NCI-H82 (cell line): ENCODE data around the gene U2AF2.
A peak's percentile ranks its signal among the peaks of the same experiment; 100 is the strongest.

Experiments
- DNase-seq: peaks from one replicate; lab custom pipeline; 2025; lab: John Stamatoyannopoulos, UW

U2AF2 gene

DNA sequence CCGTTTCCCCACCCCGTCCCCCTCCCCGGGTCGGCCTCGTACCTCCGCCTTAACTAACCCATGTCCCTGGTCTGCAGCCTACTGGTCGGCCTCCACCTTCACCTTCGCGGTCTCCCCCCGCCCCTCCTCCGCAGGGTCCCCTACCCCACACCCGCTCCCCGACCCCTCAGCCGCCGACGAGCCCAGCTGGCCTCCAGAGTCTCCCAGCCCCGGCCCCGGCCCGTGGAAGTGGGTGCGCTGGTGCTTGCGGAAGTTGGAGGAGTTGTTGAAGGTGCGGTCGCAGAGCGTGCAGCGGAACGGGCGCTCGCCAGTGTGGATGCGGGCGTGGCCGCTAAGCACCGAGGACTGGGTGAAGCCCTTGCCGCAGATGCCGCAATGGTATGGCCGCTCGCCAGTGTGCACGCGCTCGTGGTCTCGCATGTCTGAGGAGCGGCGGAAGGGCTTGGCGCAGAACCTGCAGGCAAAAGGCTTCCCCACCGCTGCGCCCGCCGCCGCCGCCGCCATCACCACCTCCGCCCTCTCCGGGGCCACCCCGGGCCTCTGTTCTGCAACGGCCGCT, 33.1 kb upstream of the U2AF2 start:
- DNase-seq = no peak

GRCh38 chr19:55622242-55622969, 32.4 kb upstream of the U2AF2 start:
- no peak for DNase-seq

GRCh38 chr19:55623130-55623529, 31.7 kb upstream of the U2AF2 start:
- no peak for DNase-seq

DNA sequence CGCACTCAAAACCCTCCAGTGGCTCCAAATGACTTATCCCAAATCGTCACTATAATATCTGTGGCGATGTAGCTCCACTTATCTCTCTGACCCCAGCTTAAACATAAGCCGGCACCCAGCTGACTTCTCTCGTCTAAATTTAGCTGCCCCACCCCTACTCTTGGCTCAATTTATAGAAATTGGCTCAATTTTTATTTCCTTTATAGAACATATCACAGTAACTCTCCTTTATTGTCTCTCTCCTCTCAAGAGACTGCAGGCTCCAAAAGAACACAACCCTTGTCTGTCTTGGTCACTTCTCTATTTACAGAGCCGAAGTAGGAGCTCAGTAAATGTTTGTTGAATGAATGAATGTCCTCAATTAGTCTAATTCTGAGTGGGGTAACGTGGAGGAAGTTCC, 31.3 kb upstream of the U2AF2 start:
- DNase-seq = no peak

- DNase-seq = peak; percentile 97
Measured at GRCh38 chr19:55624109-55625003, 30.5 kb upstream of the U2AF2 start, which contains the start of gene ZNF784. TSS of gene ZNF784 (minus strand) at chr19:55624566. CDS start at chr19:55624561, 5 bp downstream.

DNA sequence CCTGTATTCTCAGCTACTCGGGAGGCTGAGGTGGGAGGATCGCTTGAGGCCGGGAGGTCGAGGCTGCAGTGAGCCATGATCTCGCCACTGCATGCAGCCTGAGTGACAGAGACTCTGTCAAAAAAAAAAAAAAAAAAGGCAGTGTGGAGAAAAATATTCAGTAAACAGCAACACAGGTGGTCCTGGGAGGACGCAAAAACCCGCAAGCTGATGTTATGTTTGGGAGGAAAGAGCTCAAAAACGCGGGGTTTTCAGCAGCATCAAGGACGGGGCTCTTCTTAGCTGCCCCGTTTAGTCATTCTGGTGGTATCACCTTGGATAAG, 29.9 kb upstream of the U2AF2 start:
- no peak for DNase-seq

DNA sequence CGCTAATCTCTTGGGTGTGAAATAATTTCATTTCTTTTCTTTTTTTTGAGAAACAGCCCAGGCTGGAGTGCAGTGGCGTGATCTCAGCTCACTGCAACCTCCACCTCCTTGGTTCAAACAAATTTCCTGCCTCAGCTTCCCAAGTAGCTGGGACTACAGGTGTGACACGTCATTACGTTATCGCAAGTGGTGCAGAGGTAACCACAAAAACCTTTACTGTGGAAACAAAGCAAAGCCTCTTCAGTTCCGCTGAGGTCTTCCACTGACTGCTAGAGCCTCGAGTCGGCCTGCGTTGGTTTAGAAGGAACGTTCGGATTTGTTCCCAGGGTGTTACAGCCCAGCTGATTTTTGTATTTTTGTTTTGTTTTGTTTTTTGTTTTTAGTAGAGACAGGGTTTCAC, 28.5 kb upstream of the U2AF2 start:
- no peak for DNase-seq

GRCh38 chr19:55632463-55632834, 22.4 kb upstream of the U2AF2 start:
- DNase-seq = peak; percentile 97

DNA sequence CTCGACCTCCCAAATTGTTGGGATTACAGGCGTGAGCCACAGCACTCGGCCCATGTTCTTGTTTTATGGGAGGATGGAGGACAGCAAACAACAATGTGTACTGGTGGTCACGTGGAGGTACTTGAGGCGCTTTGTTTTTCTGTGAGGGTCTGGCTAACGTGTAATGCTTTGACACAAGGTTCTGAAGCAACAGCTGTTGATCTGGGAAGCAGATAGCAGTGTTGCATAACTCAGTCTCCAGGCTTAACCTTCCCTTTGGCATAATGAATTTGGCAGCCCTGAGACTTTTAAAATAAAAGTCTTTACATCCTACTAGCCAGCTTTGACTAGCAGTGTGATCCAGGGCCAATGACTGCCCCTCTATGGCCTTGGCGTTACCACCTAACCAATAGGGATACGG, 21.0 kb upstream of the U2AF2 start:
- DNase-seq = no peak

DNA sequence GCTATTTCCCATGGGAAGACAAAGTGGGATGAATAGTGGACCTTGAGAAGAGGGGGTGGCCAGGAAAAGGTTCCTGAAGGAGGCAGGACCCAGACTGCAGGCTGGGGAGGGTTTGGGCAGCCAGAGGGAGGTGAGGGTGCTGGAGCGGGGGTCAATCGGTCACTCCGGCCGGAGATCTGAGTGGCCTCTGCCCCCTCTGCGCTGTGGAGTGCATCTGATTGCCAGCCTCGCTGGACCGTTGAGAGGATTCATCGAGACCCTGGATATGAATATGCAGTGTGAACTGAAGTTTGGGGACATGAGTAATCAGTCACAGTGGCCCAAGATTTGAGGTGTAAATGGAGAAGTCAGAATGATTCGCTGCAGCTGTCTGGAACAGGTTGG, 19.5 kb upstream of the U2AF2 start:
- no peak for DNase-seq

GRCh38 chr19:55635856-55636440, 18.9 kb upstream of the U2AF2 start:
- no peak for DNase-seq

GRCh38 chr19:55636723-55637122, 18.1 kb upstream of the U2AF2 start:
- no peak for DNase-seq

- no peak for DNase-seq
Measured at GRCh38 chr19:55637534-55637933, 17.3 kb upstream of the U2AF2 start.

DNA sequence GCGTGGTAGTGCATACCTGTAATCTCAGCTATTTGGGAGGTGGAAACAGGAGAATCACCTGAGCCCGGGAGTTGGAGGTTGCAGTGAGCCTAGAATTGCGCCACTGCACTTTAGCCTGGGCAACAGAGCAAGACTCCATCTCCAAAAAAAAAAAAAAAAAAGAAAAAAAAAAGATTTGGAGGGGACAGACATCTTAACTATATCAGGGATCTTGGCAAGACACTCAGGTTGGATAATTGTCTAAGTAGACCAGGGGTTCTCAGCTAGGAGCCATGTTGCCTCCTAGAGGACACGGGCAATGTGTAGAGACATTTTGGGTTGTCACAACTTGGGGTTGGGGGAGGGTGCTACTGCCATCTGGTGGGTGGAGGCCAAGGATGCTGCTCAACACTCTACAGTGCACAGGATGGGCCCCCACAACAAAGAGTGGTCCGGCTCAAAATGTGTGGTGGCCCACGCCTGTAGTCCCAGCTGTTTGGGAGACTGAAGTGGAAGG, 15.9 kb upstream of the U2AF2 start:
- DNase-seq = peak; percentile 80

GRCh38 chr19:55640043-55640576, 14.7 kb upstream of the U2AF2 start:
- peak; percentile 70 for DNase-seq

GRCh38 chr19:55640577-55641425, 14.0 kb upstream of the U2AF2 start, which contains the start of gene ZNF580:
TSS of gene ZNF580 (plus strand) at chr19:55641002. CDS start at chr19:55642509, 1,507 bp downstream.
- peak; percentile 86 for DNase-seq

DNA sequence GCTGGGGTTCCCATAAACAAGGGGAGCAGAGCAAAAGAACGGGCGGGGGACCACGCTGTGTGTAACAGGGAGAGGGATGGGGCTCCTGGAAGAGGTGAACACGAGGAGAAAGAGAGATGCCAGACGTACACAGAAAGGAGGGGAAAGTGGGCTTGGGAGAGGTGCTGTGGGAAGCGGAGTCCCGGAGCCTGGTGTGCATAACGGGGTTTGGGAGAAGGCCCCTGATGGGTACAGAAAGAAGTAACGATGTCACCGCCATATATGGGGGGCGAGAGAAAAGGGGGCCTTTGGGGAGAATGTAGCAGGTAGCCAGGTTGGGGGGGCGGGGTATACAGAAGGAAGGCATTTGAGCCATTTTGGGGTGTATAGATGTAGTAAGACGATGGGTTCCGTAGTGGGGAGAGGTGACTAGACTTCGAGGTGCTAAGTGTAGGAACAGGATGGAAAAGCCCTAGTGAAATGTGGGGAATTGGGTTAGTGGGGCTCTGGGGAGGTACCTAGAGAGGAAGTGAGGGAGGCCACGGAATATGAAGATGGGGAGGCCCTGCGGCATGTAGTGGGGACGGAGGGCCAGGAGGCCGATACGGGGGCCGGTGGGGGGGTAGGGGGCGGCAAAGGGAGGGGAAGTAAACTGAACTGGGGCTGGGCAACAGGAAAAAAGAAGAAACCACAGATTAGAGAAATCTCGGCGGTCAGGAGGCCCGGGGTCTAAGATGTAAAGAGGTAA, 13.2 kb upstream of the U2AF2 start:
- DNase-seq = peak; percentile 64

DNA sequence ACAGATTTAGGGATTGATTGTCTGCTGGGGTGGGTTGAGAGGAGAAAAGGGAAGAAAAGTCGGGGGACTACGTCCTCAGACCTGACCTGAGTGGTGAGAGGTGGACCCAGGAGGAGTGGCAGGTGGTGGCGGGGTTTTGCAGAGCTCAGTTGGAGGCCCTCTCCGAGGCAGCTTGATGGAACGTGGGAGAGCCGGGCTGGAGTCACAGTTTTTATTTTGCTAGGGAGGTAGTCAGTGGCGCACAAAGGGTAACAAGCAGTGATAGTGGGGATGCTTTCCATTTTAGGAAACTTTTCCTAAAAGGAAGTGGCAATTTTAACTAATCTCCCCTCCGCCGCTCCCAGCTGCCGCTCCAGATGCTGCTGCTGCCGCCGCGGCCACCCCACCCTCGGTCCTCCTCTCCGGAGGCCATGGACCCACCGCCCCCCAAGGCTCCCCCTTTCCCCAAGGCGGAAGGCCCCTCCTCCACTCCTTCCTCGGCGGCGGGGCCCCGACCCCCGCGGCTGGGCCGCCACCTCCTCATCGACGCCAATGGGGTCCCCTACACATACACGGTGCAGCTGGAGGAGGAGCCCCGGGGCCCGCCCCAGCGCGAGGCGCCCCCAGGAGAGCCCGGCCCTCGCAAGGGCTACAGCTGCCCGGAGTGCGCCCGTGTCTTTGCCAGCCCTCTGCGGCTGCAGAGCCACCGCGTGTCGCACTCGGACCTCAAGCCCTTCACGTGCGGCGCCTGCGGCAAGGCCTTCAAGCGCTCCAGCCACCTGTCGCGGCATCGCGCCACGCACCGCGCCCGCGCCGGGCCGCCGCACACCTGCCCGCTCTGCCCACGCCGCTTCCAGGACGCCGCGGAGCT, 12.5 kb upstream of the U2AF2 start:
- DNase-seq = peak; percentile 66
